HepG2 (cell line): ENCODE results near the gene MACROH2A1. TPM values are rescaled to one million over a fixed set of nuclear protein-coding genes. Genes with fewer than 3 reads are reported as not detected.

ENCODE experiments used
- MAFG ChIP-seq: sonication (generic); formaldehyde crosslinking; IDR thresholded peaks from 2 replicates; pipeline ENCODE4 v1.5.1; 2020; ENCODE audit warnings: mild to moderate bottlenecking, missing genetic modification reagents
- ZBTB20 ChIP-seq: sonication (generic); formaldehyde crosslinking; IDR thresholded peaks from 2 replicates; pipeline ENCODE4 v1.8.1; 2023; ENCODE audit warnings: missing genetic modification reagents, low read depth, mild to moderate bottlenecking, borderline replicate concordance
- ZBTB21 ChIP-seq: sonication (generic); formaldehyde crosslinking; IDR thresholded peaks from 2 replicates; pipeline ENCODE4 v1.4.0; 2020; ENCODE audit warnings: missing genetic modification reagents
- ZBTB42 ChIP-seq: sonication (generic); formaldehyde crosslinking; IDR thresholded peaks from 2 replicates; pipeline ENCODE4 v1.5.0; 2020; ENCODE audit warnings: mild to moderate bottlenecking, missing genetic modification reagents
- ZHX2 ChIP-seq, 2 experiments: sonication (generic) in 1 of 2; formaldehyde crosslinking in 1 of 2; IDR thresholded peaks; 2 replicates each; pipeline versions ENCODE4 v1.6.1 to v1.9.0; 2014 to 2022; ENCODE audit warnings: antibody characterized with exemption in 1 of 2, borderline replicate concordance in 1 of 2, inconsistent platforms in 1 of 2, low read depth in 1 of 2, missing genetic modification reagents in 1 of 2
- polyA plus RNA-seq, 8 experiments: library from polyadenylated mRNA; depleted of rRNA in 3 of 8; stranded (reverse) in 7 of 8; unstranded in 1 of 8; fragments of >200 nt; fragmentation: Illumina TruSeq in 4 of 8; extraction: Trizol in 4 of 8; gene quantifications; 2 replicates each; pipeline versions ENCODE4 v1.2.1 to v1.2.3, GENCODE V29; 2011 to 2016; ENCODE audit warnings: low read depth in 4 of 8, missing spikeins in 1 of 8, mixed read lengths in 1 of 8; ENCODE audit not compliant: insufficient read depth in 1 of 8
- total RNA-seq, 5 experiments: library from RNA; depleted of rRNA; stranded (reverse); fragments of >200 nt; fragmentation: Illumina TruSeq; extraction: Trizol; gene quantifications; 2 replicates each; pipeline ENCODE4 v1.2.3, GENCODE V29; 2016; ENCODE audit warnings: low read depth in 1 of 5

Gene MACROH2A1
- total and polyA plus RNA-seq, 2 of the 13 experiments (the other 11 are each of a cell fraction or from before 2014, with no cell fraction given) = 69.1 to 158 TPM

DNA sequence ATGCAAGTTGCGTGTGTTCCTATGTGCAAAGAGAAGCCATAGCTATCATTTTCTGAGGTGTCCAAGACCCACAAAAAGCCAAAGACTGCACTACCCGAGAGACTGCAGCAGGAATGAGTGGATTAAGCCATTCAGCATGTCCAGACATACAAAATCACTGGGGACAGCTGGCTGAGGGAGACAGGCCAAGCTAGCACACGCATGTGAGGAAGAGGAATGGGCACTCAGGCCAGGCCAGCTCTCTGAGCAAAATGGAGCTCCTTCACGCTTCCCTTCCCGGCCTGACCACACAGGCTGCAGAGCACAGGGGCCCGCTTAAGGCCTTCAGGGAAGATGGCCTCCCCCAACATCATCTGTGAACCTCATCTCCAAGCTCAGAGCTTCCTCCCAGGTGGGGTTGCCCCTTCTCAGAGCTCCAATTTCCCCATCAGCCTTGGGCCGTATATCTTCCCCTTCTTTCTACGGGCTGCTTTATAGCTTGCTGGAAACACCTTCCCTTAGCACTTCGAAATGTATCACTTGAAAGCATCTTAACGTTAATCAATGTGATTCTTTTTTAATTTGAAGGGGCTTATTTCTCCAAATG, 39.7 kb upstream of the MACROH2A1 start (continued):
- no peak for TF ChIP-seq ZHX2 (IDR thresholded peaks at IDR 0.05; ENCODE audit: low read depth)
- no peak for TF ChIP-seq ZHX2 (CRISPR knock-in tag; IDR thresholded peaks at IDR 0.05; ENCODE audit: borderline replicate concordance)
- TF ChIP-seq MAFG (CRISPR knock-in tag) = no peak
- TF ChIP-seq ZBTB42 (CRISPR knock-in tag) = no peak
- TF ChIP-seq ZBTB21 (CRISPR knock-in tag) = no peak
- no peak for TF ChIP-seq ZBTB20 (CRISPR knock-in tag)
